Subcutaneous abdominal adipose tissue (tissue), 5 donors: ENCODE results near the gene MAPK12.

Source experiments
- H3K27ac ChIP-seq: one replicate; pipeline ENCODE4 v1.7.0; 2013; ENCODE audit warnings: low read depth, mild to moderate bottlenecking, inconsistent platforms, low read length, moderate library complexity
- H3K27me3 ChIP-seq, 5 donors: one replicate each; pipeline ENCODE4 v1.7.0; 2013; ENCODE audit warnings: low read length in 5 of 5, inconsistent platforms in 1 of 5; ENCODE audit not compliant: control insufficient read depth in 5 of 5, insufficient read depth in 4 of 5
- H3K36me3 ChIP-seq, 5 donors: one replicate each; pipeline ENCODE4 v1.7.0; 2013; ENCODE audit warnings: low read length in 5 of 5; ENCODE audit not compliant: control insufficient read depth in 5 of 5, insufficient read depth in 5 of 5
- H3K4me1 ChIP-seq, 5 donors: one replicate each; pipeline ENCODE4 v1.7.0; 2013; ENCODE audit warnings: low read length in 5 of 5, mild to moderate bottlenecking in 3 of 5, moderate library complexity in 1 of 5; ENCODE audit not compliant: control insufficient read depth in 5 of 5, insufficient read depth in 5 of 5
- H3K4me3 ChIP-seq, 5 donors: one replicate each; pipeline ENCODE4 v1.7.0; 2013; ENCODE audit warnings: low read length in 5 of 5, low read depth in 1 of 5
- H3K9ac ChIP-seq, 5 donors: one replicate each; pipeline ENCODE4 v1.7.0; 2013; ENCODE audit warnings: low read length in 5 of 5, mild to moderate bottlenecking in 4 of 5, moderate library complexity in 3 of 5
- H3K9me3 ChIP-seq, 5 donors: one replicate each; pipeline ENCODE4 v1.7.0; 2013; ENCODE audit warnings: low read length in 5 of 5; ENCODE audit not compliant: control insufficient read depth in 5 of 5
- donor health status: healthy.
- donor health status: healthy.
- donor health status: healthy.
- donor health status: healthy.
- donor health status: healthy.

MAPK12 gene

GRCh38 chr22:50260434-50260800, 1.1 kb downstream of the MAPK12 start:
- peaks cover 0 to 28% (median 23%) of the 10 kb centered on the region in 5 donors for H3K4me1 ChIP-seq

DNA sequence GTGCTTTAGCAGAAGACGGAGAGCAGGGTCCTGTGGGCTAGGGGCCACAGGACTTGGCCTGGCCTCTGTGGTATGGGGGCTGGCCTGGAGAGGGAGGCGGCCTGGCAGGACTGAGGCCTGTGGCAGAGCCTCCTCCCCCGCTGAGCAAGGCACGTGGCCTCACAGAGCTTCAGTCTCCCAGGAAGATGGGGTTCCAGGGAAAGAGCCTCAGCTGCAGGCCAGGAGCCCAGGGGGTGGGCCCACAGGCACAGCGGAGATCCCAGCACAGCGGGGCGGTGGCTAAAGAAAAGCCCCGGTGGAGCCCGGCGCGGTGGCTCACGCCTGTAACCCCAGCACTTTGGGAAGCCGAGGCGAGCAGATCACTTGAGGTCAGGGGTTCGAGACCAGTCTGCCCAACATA, 2.2 kb downstream of the MAPK12 start:
- H3K4me1 ChIP-seq, result peaks cover 0 to 28% (median 23%) of the 10 kb centered on the region in 5 donors
- no peaks in the 10 kb centered on the region for H3K9me3 ChIP-seq
- no peak overlapping the region for H3K4me3 ChIP-seq
- H3K27me3 ChIP-seq, result peaks cover 16 to 33% (median 20%) of the 10 kb centered on the region in 5 donors
- no peak overlapping the region for H3K27ac ChIP-seq
- H3K36me3 ChIP-seq, result peaks cover 0 to 6% (median under 1%) of the 10 kb centered on the region in 5 donors
- no peak overlapping the region for H3K9ac ChIP-seq

More at GRCh38 chr22:50260434-50260800, 1.1 kb downstream of the MAPK12 start:
- H3K27ac ChIP-seq, result no peak overlapping the region
- H3K36me3 ChIP-seq, result peaks cover 0 to 10% (median 5%) of the 10 kb centered on the region in 5 donors
- H3K9ac ChIP-seq, result peak overlapping the region in 2 of 5 donors; percentile 53 to 59
- H3K4me3 ChIP-seq, result peak overlapping the region in 4 of 5 donors; percentile 53 to 71 (median 54)
- H3K9me3 ChIP-seq, result no peaks in the 10 kb centered on the region
- peaks cover 16 to 33% (median 20%) of the 10 kb centered on the region in 5 donors for H3K27me3 ChIP-seq

DNA sequence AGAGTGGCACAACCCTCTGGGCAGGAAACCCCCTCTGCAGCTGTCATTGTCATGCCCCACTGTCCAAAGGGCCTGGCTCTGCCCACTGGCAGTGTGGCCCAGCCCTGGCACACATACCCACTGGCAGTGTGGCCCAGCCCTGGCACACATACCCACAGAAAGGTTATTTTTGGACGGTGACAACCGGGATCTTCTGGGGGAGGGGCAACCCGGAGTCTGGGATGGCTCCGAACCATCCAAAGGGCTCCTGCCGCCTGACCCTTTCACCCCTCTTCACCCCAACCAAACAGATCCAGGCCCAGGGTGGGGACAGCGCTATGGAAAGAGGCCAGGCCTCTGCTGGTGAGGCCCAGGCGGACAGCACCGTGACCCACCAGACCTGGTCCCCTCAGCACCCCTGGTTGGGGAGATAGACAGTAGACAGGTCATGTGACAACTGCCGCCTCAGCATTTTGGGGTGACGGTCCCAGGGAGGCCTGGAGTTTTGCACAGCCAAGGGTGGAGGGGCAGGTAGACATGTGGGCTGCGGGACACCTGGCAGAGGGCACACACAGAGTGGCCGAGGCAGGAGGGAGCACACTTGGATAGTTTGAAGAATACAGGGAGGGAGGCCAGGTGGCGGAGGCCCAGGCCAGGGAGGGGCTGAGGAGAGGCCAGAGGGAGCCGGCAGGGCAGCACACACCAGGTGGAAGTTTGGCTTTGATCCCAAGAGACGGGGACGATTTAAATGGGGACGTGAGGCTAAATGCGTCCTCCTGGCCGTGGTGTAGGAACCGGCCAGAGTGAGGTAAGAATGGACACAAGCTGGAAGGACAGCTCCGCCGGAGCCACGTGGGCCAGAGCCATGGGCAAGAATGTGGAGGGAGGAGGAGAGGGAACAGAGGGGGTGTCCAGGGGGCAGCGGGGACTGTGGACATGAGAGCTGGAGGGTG, 2.9 kb downstream of the MAPK12 start:
- Histone ChIP-seq H3K36me3 (peaks cover 0 to 6% (median 0%) of the 10 kb centered on the region in 5 donors), H3K27ac (no peak overlapping the region), H3K9me3 (no peaks in the 10 kb centered on the region), H3K27me3 (peaks cover 16 to 33% (median 20%) of the 10 kb centered on the region in 5 donors), H3K9ac (no peak overlapping the region), H3K4me3 (no peak overlapping the region), H3K4me1 (peaks cover 0 to 28% (median 23%) of the 10 kb centered on the region in 5 donors)

DNA sequence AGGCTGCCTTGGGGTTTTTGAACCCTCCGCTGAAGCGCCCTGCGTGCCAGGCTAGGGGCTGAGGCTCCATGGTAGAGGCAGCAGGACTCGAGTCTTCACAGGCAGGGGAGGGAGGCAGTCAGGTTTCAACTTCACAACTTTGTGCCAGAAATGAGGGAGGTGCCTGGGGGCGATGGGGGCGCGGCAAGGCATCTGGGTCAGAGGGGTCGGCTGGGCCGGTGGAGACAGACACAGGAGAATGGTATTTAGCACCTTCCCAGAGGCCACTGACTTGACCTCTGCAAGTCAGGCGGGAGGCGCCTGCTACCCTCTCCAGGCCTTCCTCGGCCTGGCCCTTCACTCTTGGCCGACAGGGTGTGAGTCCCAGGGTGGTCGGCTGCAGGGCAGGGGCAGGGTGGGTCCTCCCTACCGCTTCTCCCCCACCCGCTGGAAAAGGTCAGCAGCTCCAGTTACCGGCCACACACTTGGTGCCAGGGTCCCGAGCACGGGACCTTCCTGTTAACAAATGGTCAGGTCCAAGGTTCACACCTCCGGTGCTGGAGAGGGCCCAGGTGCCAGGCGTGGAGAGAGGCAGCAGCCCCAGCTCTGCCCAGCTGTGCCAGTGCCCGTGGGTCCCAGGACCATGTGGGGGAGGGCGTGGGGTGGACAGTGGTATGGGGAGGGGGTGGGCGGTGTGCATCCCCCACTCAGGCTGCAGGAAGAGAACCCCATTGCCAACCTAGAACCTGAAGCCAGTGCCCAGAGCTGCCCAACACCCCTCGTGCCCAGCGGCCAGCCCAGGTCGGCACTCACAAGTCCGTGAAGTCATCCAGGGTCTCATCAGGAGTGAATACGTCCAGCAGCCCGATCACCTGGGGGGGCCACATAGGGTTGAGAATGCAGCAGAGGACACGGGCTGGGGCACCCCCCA, 3.8 kb downstream of the MAPK12 start:
- H3K27ac ChIP-seq, result no peak overlapping the region
- peaks cover 11 to 28% (median 18%) of the 10 kb centered on the region in 5 donors for H3K27me3 ChIP-seq
- H3K9ac ChIP-seq, result no peak overlapping the region
- H3K36me3 ChIP-seq, result peaks cover 0 to 6% (median 0%) of the 10 kb centered on the region in 5 donors
- peaks cover 0 to 20% (median 18%) of the 10 kb centered on the region in 5 donors for H3K4me1 ChIP-seq
- H3K9me3 ChIP-seq, result no peaks in the 10 kb centered on the region
- H3K4me3 ChIP-seq, result no peak overlapping the region

GRCh38 chr22:50257041-50257440, 4.4 kb downstream of the MAPK12 start:
- Histone ChIP-seq H3K27me3 (peaks cover 6 to 21% (median 12%) of the 10 kb centered on the region in 5 donors), H3K27ac (no peak overlapping the region), H3K4me1 (peaks cover 0 to 17% (median 13%) of the 10 kb centered on the region in 5 donors), H3K36me3 (peaks cover 0 to 6% (median 0%) of the 10 kb centered on the region in 5 donors), H3K4me3 (no peak overlapping the region), H3K9me3 (no peaks in the 10 kb centered on the region), H3K9ac (no peak overlapping the region)

DNA sequence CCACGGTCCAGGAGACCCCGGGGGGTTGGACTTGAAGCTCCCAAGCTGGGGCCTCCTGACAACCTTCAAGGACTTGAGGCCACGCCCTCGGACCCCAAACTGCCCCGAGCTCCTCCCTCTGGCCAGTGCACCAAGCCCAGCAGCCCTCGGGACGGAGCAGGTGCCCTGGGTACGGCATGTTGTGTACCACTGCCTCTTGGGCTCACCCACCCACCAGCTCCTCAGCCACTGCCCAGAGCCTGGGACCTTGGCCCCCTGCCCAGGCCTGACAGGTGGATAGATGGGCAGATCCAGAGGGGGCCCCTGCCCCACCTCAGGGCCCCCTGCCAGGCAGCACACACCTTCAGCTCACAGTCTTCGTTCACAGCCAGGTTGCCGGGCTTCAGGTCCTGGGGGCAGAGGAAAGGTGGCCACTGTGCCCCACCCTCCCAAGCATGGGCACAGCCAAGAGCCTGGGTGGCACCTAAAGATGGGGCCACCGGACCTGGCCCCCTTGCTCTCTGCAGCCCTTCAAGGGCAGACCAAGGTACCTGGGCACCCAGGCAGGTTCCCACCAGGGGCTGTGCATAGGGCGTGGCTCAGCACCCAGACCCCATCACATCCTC, 5.1 kb downstream of the MAPK12 start:
- Histone ChIP-seq H3K27ac (no peak overlapping the region), H3K9me3 (no peaks in the 10 kb centered on the region), H3K36me3 (peaks cover 0 to 6% (median 0%) of the 10 kb centered on the region in 5 donors), H3K4me1 (peaks cover 0 to 22% (median 18%) of the 10 kb centered on the region in 5 donors), H3K4me3 (no peak overlapping the region), H3K27me3 (peaks cover 5 to 20% (median 10%) of the 10 kb centered on the region in 5 donors), H3K9ac (no peak overlapping the region)

DNA sequence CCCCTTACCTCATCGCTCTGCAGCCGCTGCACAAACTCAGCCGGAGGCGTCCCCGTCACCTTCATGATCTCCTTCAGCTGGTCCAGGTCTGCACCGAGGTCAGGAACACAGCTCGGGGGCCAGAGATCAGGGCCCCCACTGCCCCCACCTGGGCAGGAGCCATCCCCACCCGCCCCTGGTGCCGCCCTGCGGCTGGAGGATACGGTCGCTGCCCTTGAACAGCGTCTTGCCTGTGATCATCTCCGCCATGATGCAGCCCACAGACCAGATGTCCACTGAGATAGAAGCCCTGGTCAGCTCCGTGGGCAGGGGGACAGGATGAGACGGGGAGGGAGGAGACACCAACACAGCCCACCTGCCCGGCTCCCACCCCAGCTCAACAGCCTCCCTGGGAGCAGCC, 5.9 kb downstream of the MAPK12 start:
- Histone ChIP-seq H3K4me3 (no peak overlapping the region), H3K27me3 (peaks cover 5 to 20% (median 10%) of the 10 kb centered on the region in 5 donors), H3K27ac (no peak overlapping the region), H3K9ac (no peak overlapping the region), H3K4me1 (peaks cover 0 to 24% (median 18%) of the 10 kb centered on the region in 5 donors), H3K9me3 (no peaks in the 10 kb centered on the region), H3K36me3 (peaks cover 0 to 6% (median 0%) of the 10 kb centered on the region in 5 donors)

DNA sequence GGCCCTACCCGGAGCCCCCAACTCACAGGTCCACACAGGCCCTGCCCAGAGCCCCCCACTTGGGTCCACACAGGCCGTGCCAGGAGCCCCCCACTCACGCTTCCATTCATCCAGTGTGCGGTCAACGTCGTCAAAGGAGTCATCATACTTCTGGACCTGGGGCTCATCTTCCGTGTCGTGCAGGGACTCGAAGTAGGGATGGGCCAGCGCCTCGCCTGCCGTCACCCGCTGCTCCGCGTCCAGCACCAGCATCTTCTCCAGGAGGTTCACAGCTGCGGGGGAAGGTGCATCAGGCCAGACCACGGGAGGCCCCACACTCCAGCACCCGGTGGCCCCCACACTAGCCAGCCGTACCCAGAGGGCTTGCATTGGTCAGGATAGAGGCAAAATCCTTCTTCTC, 6.4 kb downstream of the MAPK12 start:
- H3K4me1 ChIP-seq, result peaks cover 3 to 24% (median 19%) of the 10 kb centered on the region in 5 donors
- H3K9ac ChIP-seq, result no peak overlapping the region
- no peaks in the 10 kb centered on the region for H3K9me3 ChIP-seq
- H3K27me3 ChIP-seq, result peaks cover 5 to 18% (median 10%) of the 10 kb centered on the region in 5 donors
- peaks cover 0 to 6% (median 0%) of the 10 kb centered on the region in 5 donors for H3K36me3 ChIP-seq
- no peak overlapping the region for H3K27ac ChIP-seq
- H3K4me3 ChIP-seq, result no peak overlapping the region

- Histone ChIP-seq H3K27ac (no peak overlapping the region), H3K4me3 (no peak overlapping the region), H3K4me1 (peaks cover 5 to 32% (median 25%) of the 10 kb centered on the region in 5 donors), H3K9ac (no peak overlapping the region), H3K27me3 (peaks cover 5 to 16% (median 10%) of the 10 kb centered on the region in 5 donors), H3K9me3 (no peaks in the 10 kb centered on the region), H3K36me3 (peaks cover 0 to 6% (median 2%) of the 10 kb centered on the region in 5 donors)
Observed at GRCh38 chr22:50253941-50254340, 7.5 kb downstream of the MAPK12 start.
